Measurements from ENCODE around the gene LIPI.

LIPI gene

GRCh38 chr21:14243874-14244273, 33.1 kb upstream of the LIPI start:
- TF ChIP-seq CTCF (IDR thresholded peaks at IDR 0.05; ENCODE audit: low read depth, low read length), result no peak
- in situ Hi-C loops (cut with HindIII; ENCODE audit: low sequenced_read_pairs), result no loop called here
- no peak overlapping the region for H3K4me3 ChIP-seq (ENCODE audit: low read depth, low read length)
- no peak for DNase-seq (ENCODE audit: low read depth, low spot score)

- no peak overlapping the region for H3K4me3 ChIP-seq (ENCODE audit: low read depth, low read length)
- TF ChIP-seq CTCF (IDR thresholded peaks at IDR 0.05; ENCODE audit: low read depth, low read length), result no peak
- DNase-seq (ENCODE audit: low read depth, low spot score), result no peak
- in situ Hi-C loops (cut with HindIII; ENCODE audit: low sequenced_read_pairs), result no loop called here
Measured at GRCh38 chr21:14243461-14243860, 32.7 kb upstream of the LIPI start.

- H3K4me3 ChIP-seq (ENCODE audit: low read depth, low read length), result no peak overlapping the region
- TF ChIP-seq CTCF (IDR thresholded peaks at IDR 0.05; ENCODE audit: low read depth, low read length), result no peak
- in situ Hi-C loops (cut with HindIII; ENCODE audit: low sequenced_read_pairs), result no loop called here
- DNase-seq (ENCODE audit: low read depth, low spot score), result no peak
Measured at GRCh38 chr21:14241297-14241696, 30.5 kb upstream of the LIPI start.

- no peak for TF ChIP-seq CTCF (IDR thresholded peaks at IDR 0.05; ENCODE audit: low read depth, low read length)
- no peak overlapping the region for H3K4me3 ChIP-seq (ENCODE audit: low read depth, low read length)
- in situ Hi-C loops (cut with HindIII; ENCODE audit: low sequenced_read_pairs), result no loop called here
- DNase-seq (ENCODE audit: low read depth, low spot score), result no peak
Measured at GRCh38 chr21:14239281-14239680, 28.5 kb upstream of the LIPI start.

GRCh38 chr21:14236180-14236579, 25.4 kb upstream of the LIPI start:
- no peak overlapping the region for H3K4me3 ChIP-seq (ENCODE audit: low read depth, low read length)
- in situ Hi-C loops (cut with HindIII; ENCODE audit: low sequenced_read_pairs), result no loop called here
- no peak for DNase-seq (ENCODE audit: low read depth, low spot score)
- TF ChIP-seq CTCF (IDR thresholded peaks at IDR 0.05; ENCODE audit: low read depth, low read length), result no peak

GRCh38 chr21:14235101-14235500, 24.3 kb upstream of the LIPI start:
- no peak overlapping the region for H3K4me3 ChIP-seq (ENCODE audit: low read depth, low read length)
- in situ Hi-C loops (cut with HindIII; ENCODE audit: low sequenced_read_pairs), result no loop called here
- DNase-seq (ENCODE audit: low read depth, low spot score), result no peak
- no peak for TF ChIP-seq CTCF (IDR thresholded peaks at IDR 0.05; ENCODE audit: low read depth, low read length)

GRCh38 chr21:14229399-14229798, 18.6 kb upstream of the LIPI start:
- TF ChIP-seq CTCF (IDR thresholded peaks at IDR 0.05; ENCODE audit: low read depth, low read length), result no peak
- no peak overlapping the region for H3K4me3 ChIP-seq (ENCODE audit: low read depth, low read length)
- in situ Hi-C loops (cut with HindIII; ENCODE audit: low sequenced_read_pairs), result no loop called here
- DNase-seq (ENCODE audit: low read depth, low spot score), result no peak

Measured in astrocyte of the spinal cord (primary cell).